Measurements from ENCODE around the gene PLEKHG5. TPM values are rescaled to one million over a fixed set of nuclear protein-coding genes. Genes with fewer than 3 reads are reported as not detected.

Gene PLEKHG5
- total RNA-seq, 1 experiment from 2014 or later, result 42.8 TPM

DNA sequence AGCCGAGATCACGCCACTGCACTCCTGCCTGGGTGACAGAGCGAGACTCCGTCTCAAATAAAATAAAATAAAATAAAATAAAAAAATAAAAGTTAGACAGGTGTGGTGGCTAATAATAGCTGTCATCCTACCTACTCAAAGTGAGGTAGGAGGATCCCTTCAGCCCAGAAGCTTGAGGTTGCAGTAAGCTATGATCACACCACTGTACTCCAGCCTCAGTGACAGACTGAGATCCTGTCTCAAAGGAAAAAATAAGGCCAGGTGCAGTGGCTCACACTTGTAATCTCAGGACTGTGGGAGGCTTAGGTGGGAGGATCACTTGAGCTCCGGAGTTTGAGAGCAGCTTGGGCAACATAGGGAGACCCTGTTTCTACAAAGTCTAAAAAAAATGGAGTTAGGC, 44.8 kb upstream of the PLEKHG5 start:
- Histone ChIP-seq H3K9ac (ENCODE audit: low read length) (no peak overlapping the region), H4K20me1 (ENCODE audit: low read length) (no peaks in the 10 kb centered on the region), H3K4me3 (ENCODE audit: low read length) (no peak overlapping the region), H3K36me3 (ENCODE audit: low read depth, low read length) (peaks cover 53% of the 10 kb centered on the region), H3K27ac (ENCODE audit: low read length) (no peak overlapping the region), H3K4me2 (ENCODE audit: low read length) (no peak overlapping the region), H3K27me3 (ENCODE audit: low read length) (no peaks in the 10 kb centered on the region), H3K9me2 (replicated peaks; ENCODE audit: low read length) (no peaks in the 10 kb centered on the region), H3K4me1 (ENCODE audit: insufficient read depth, low read length) (no peaks in the 10 kb centered on the region), H3K79me2 (ENCODE audit: low read length) (0 out of 2 replicates have a peak, but pooled peaks cover 3% of the 10 kb centered on the region), H2AFZ (ENCODE audit: low read length) (no peak overlapping the region), H3F3A (ENCODE audit: low read length, unreplicated experiment) (no peaks in the 10 kb centered on the region), H3K9me3 (ENCODE audit: low read length) (no peaks in the 10 kb centered on the region)
- TF ChIP-seq EZH2phosphoT487 (IDR thresholded peaks at IDR 0.05; ENCODE audit: borderline replicate concordance, low read length) (no peak), CTCF (conservative IDR thresholded peaks at IDR 0.05; ENCODE audit: low read depth, low read length) (no peak), EZH2 (IDR thresholded peaks at IDR 0.05; ENCODE audit: low read length, unreplicated experiment) (no peak)
- no peak for DNase-seq
- ATAC-seq, result no peak
- ChIA-PET CTCF (interaction anchor here (0.8 kb wide), 1 partner anchor 18 kb away, joined by 4 read pairs; no protein-coding TSS in a partner anchor), POLR2A (ENCODE audit: unreplicated experiment) (no interaction called here)
- BruUV-seq (replicated peaks), result no TSS peak
- intact Hi-C loops (cut with micrococcal nuclease), result no loop called here

- ChIA-PET POLR2A (ENCODE audit: unreplicated experiment) (no interaction called here), CTCF (no interaction called here)
- no peak for TF ChIP-seq EZH2 (IDR thresholded peaks at IDR 0.05; ENCODE audit: low read length, unreplicated experiment)
- no peak for TF ChIP-seq CTCF (conservative IDR thresholded peaks at IDR 0.05; ENCODE audit: low read depth, low read length)
- TF ChIP-seq EZH2phosphoT487 (IDR thresholded peaks at IDR 0.05; ENCODE audit: borderline replicate concordance, low read length), result no peak
- Histone ChIP-seq H3K27ac (ENCODE audit: low read length) (no peak overlapping the region), H3K9me3 (ENCODE audit: low read length) (no peaks in the 10 kb centered on the region), H2AFZ (ENCODE audit: low read length) (no peak overlapping the region), H3K36me3 (ENCODE audit: low read depth, low read length) (peaks cover 51% of the 10 kb centered on the region), H4K20me1 (ENCODE audit: low read length) (no peaks in the 10 kb centered on the region), H3K27me3 (ENCODE audit: low read length) (no peaks in the 10 kb centered on the region), H3K9me2 (replicated peaks; ENCODE audit: low read length) (no peaks in the 10 kb centered on the region), H3F3A (ENCODE audit: low read length, unreplicated experiment) (no peaks in the 10 kb centered on the region), H3K79me2 (ENCODE audit: low read length) (0 out of 2 replicates have a peak, but pooled peaks cover 3% of the 10 kb centered on the region), H3K9ac (ENCODE audit: low read length) (no peak overlapping the region), H3K4me1 (ENCODE audit: insufficient read depth, low read length) (no peaks in the 10 kb centered on the region), H3K4me3 (ENCODE audit: low read length) (no peak overlapping the region), H3K4me2 (ENCODE audit: low read length) (no peak overlapping the region)
- DNase-seq, result no peak
- no peak for ATAC-seq
- BruUV-seq (replicated peaks), result no TSS peak
- intact Hi-C loops (cut with micrococcal nuclease), result no loop called here
Observed at GRCh38 chr1:6535214-6535613, 43.7 kb upstream of the PLEKHG5 start.

- no peaks in the 10 kb centered on the region for H4K20me1 ChIP-seq (ENCODE audit: low read length)
- no peak overlapping the region for H2AFZ ChIP-seq (ENCODE audit: low read length)
- ChIA-PET POLR2A (ENCODE audit: unreplicated experiment) (no interaction called here), CTCF (no interaction called here)
- H3K4me1 ChIP-seq (ENCODE audit: insufficient read depth, low read length), result no peaks in the 10 kb centered on the region
- H3K4me3 ChIP-seq (ENCODE audit: low read length), result no peak overlapping the region
- intact Hi-C loops (cut with micrococcal nuclease), result no loop called here
- H3K79me2 ChIP-seq (ENCODE audit: low read length), result 0 out of 2 replicates have a peak, but pooled peaks cover 3% of the 10 kb centered on the region
- H3K27me3 ChIP-seq (ENCODE audit: low read length), result no peaks in the 10 kb centered on the region
- no peak for TF ChIP-seq CTCF (conservative IDR thresholded peaks at IDR 0.05; ENCODE audit: low read depth, low read length)
- no peak for TF ChIP-seq EZH2 (IDR thresholded peaks at IDR 0.05; ENCODE audit: low read length, unreplicated experiment)
- no peak for TF ChIP-seq EZH2phosphoT487 (IDR thresholded peaks at IDR 0.05; ENCODE audit: borderline replicate concordance, low read length)
- H3K9me3 ChIP-seq (ENCODE audit: low read length), result no peaks in the 10 kb centered on the region
- peaks cover 51% of the 10 kb centered on the region for H3K36me3 ChIP-seq (ENCODE audit: low read depth, low read length)
- no peaks in the 10 kb centered on the region for H3F3A ChIP-seq (ENCODE audit: low read length, unreplicated experiment)
- no peak for ATAC-seq
- H3K9me2 ChIP-seq (replicated peaks; ENCODE audit: low read length), result no peaks in the 10 kb centered on the region
- H3K4me2 ChIP-seq (ENCODE audit: low read length), result no peak overlapping the region
- H3K9ac ChIP-seq (ENCODE audit: low read length), result no peak overlapping the region
- no TSS peak for BruUV-seq (replicated peaks)
- no peak for DNase-seq
- no peak overlapping the region for H3K27ac ChIP-seq (ENCODE audit: low read length)
Observed at GRCh38 chr1:6534248-6534822, 42.9 kb upstream of the PLEKHG5 start.

Measured in PC-3 (cell line).